ENCODE measurements around the gene MRPL41. TPM values are rescaled to one million over a fixed set of nuclear protein-coding genes. Genes with fewer than 3 reads are reported as not detected.

Gene MRPL41
- 100 to 1,000 TPM in 1 of 2 donors, 10 to 100 TPM in 1; 75.8 to 133 TPM for total RNA-seq

- Histone ChIP-seq H3K36me3 (no peaks in the 10 kb centered on the region), H3K9me3 (no peaks in the 10 kb centered on the region), H3K4me3 (peak within 1 kb of the TSS; percentile 71 to 85), H3K27me3 (replicated peaks; ENCODE audit: insufficient read depth) (no peaks in the 10 kb centered on the region), H3K27ac (peak within 1 kb of the TSS; percentile 92 to 93), H3K4me1 (replicated peaks) (peaks cover 4% of the 10 kb centered on the region)
- TF ChIP-seq POLR2A (IDR thresholded peaks at IDR 0.05) (peak; percentile 64), POLR2AphosphoS5 (IDR thresholded peaks at IDR 0.05) (peak; percentile 72)
- TF ChIP-seq, protein P1, sequence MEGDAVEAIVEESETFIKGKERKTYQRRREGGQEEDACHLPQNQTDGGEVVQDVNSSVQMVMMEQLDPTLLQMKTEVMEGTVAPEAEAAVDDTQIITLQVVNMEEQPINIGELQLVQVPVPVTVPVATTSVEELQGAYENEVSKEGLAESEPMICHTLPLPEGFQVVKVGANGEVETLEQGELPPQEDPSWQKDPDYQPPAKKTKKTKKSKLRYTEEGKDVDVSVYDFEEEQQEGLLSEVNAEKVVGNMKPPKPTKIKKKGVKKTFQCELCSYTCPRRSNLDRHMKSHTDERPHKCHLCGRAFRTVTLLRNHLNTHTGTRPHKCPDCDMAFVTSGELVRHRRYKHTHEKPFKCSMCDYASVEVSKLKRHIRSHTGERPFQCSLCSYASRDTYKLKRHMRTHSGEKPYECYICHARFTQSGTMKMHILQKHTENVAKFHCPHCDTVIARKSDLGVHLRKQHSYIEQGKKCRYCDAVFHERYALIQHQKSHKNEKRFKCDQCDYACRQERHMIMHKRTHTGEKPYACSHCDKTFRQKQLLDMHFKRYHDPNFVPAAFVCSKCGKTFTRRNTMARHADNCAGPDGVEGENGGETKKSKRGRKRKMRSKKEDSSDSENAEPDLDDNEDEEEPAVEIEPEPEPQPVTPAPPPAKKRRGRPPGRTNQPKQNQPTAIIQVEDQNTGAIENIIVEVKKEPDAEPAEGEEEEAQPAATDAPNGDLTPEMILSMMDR (IDR thresholded peaks at IDR 0.05), result peak in 3 of 4 experiments; percentile 29 to 47 (median 30)
- intact Hi-C loops (cut with DNase I), result no loop called here
- peak; percentile 86 for DNase-seq (ENCODE audit: low spot score)
- WGBS, result under 1% methylated on average over 54 of the region's 106 CpGs
These were observed at the start of gene MRPL41 for GRCh38 chr9:137551264-137552021. MRPL41 (plus strand) TSS chr9:137551879; CDS start chr9:137552082, 203 bp downstream.

GRCh38 chr9:137502008-137502911, 49.4 kb upstream of the MRPL41 start:
- intact Hi-C loops (cut with DNase I), result no loop called here

GRCh38 chr9:137504432-137504777, 47.3 kb upstream of the MRPL41 start:
- H3K36me3 ChIP-seq, result no peaks in the 10 kb centered on the region
- no peak overlapping the region for H3K27ac ChIP-seq
- no peaks in the 10 kb centered on the region for H3K9me3 ChIP-seq
- H3K4me3 ChIP-seq, result no peak overlapping the region
- no peaks in the 10 kb centered on the region for H3K27me3 ChIP-seq (replicated peaks; ENCODE audit: insufficient read depth)
- DNase-seq (ENCODE audit: low spot score), result no peak
- 90% methylated on average over 7 of the region's 7 CpGs for WGBS
- intact Hi-C loops (cut with DNase I), result no loop called here
- no peaks in the 10 kb centered on the region for H3K4me1 ChIP-seq (replicated peaks)
- TF ChIP-seq POLR2AphosphoS5 (IDR thresholded peaks at IDR 0.05) (no peak), POLR2A (IDR thresholded peaks at IDR 0.05) (no peak)
- TF ChIP-seq, protein P1 (IDR thresholded peaks at IDR 0.05), result no peak

More at GRCh38 chr9:137502008-137502911, 49.4 kb upstream of the MRPL41 start:
- no peaks in the 10 kb centered on the region for H3K27me3 ChIP-seq (replicated peaks; ENCODE audit: insufficient read depth)
- TF ChIP-seq POLR2AphosphoS5 (IDR thresholded peaks at IDR 0.05), result no peak
- DNase-seq (ENCODE audit: low spot score), result no peak
- no peaks in the 10 kb centered on the region for H3K36me3 ChIP-seq
- no peaks in the 10 kb centered on the region for H3K4me1 ChIP-seq (replicated peaks)
- H3K27ac ChIP-seq, result no peak overlapping the region
- no peaks in the 10 kb centered on the region for H3K9me3 ChIP-seq
- no peak overlapping the region for H3K4me3 ChIP-seq
- 77% methylated on average over 36 of the region's 36 CpGs for WGBS

DNA sequence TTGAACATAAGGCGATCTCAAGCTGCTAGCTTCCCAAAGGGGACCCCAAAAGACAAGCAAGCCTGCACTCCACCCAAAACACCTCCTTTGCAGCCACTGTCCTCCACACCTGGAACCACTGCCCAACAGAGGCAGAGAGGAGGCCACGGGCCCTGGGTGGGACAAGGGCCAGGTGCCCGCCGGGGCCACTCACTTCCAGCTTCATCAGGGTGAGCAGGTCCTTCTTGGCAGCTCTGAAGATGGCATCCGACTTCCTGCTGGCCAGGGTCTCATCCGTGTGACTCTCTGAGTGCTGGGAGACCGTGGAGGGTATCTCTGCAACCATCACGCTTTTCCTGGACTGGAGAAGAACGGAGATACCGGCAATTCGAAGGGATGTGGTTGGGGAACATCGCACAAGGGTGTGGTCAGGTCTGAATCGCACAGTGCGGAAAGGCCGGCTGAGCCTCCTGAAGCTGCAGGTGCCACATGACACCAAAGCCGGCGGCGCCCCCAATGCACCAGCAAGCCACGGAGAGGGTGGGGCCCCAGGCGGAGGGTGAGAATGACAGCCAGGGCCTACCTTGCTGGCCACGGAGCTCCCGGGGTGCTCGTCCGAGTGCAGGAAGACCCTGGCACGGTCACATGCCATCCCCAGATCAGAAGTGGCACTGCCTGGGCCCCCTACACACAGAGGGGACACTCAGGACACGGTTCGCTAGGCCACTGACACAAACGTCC, 46.1 kb upstream of the MRPL41 start:
- Histone ChIP-seq H3K27me3 (replicated peaks; ENCODE audit: insufficient read depth) (no peaks in the 10 kb centered on the region), H3K4me3 (no peak overlapping the region), H3K9me3 (no peaks in the 10 kb centered on the region), H3K36me3 (no peaks in the 10 kb centered on the region), H3K4me1 (replicated peaks) (no peaks in the 10 kb centered on the region), H3K27ac (no peak overlapping the region)
- 93% methylated on average over 28 of the region's 28 CpGs for WGBS
- DNase-seq (ENCODE audit: low spot score), result no peak
- TF ChIP-seq POLR2A (IDR thresholded peaks at IDR 0.05) (no peak), POLR2AphosphoS5 (IDR thresholded peaks at IDR 0.05) (no peak)
- TF ChIP-seq, protein P1 (IDR thresholded peaks at IDR 0.05), result no peak
- intact Hi-C loops (cut with DNase I), result no loop called here

DNA sequence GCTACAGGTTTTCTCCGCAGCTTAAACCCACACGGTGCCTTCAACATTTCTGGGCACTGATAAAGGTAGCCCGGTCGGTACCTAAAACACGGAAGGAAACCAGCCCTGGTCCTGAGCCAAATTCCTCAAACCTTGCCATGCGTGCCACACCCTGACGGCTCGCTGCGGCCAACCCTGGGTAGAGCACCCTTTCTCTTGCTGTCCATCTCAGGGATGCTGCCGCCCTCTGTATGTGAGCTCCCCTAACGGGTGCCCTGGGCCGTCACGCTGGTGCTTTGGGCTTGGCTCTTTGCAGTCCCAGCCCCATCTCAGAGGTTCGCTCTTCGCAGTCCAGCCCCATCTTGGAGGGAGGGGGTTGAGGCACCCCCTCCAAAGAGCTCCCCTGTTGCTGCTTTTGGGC, 45.4 kb upstream of the MRPL41 start:
- no peaks in the 10 kb centered on the region for H3K27me3 ChIP-seq (replicated peaks; ENCODE audit: insufficient read depth)
- intact Hi-C loops (cut with DNase I), result no loop called here
- no peak overlapping the region for H3K27ac ChIP-seq
- no peak overlapping the region for H3K4me3 ChIP-seq
- H3K4me1 ChIP-seq (replicated peaks), result no peaks in the 10 kb centered on the region
- TF ChIP-seq POLR2A (IDR thresholded peaks at IDR 0.05) (no peak), POLR2AphosphoS5 (IDR thresholded peaks at IDR 0.05) (no peak)
- TF ChIP-seq, protein P1 (IDR thresholded peaks at IDR 0.05), result no peak
- 82% methylated on average over 15 of the region's 15 CpGs for WGBS
- H3K9me3 ChIP-seq, result no peaks in the 10 kb centered on the region
- DNase-seq (ENCODE audit: low spot score), result no peak
- H3K36me3 ChIP-seq, result no peaks in the 10 kb centered on the region
